GM12801 (cell line): ENCODE data around the gene SORCS3.

ENCODE experiments used
- CTCF ChIP-seq: IDR thresholded peaks from one replicate; pipeline ENCODE4 v1.5.1; 2011; ENCODE audit warnings: control low read depth; ENCODE audit not compliant: insufficient read length; ENCODE audit errors: extremely low read depth

Gene SORCS3

GRCh38 chr10:105128111-105128510 is 487.0 kb downstream of the SORCS3 start:
- no peak for TF ChIP-seq CTCF

- no peak for TF ChIP-seq CTCF
Observed at GRCh38 chr10:105138358-105138757, 497.3 kb downstream of the SORCS3 start.

- no peak for TF ChIP-seq CTCF
Observed at GRCh38 chr10:105139363-105139896, 498.3 kb downstream of the SORCS3 start.

GRCh38 chr10:105140600-105140999 is 499.5 kb downstream of the SORCS3 start:
- TF ChIP-seq CTCF = no peak

GRCh38 chr10:105145711-105146110 is 504.6 kb downstream of the SORCS3 start:
- no peak for TF ChIP-seq CTCF

GRCh38 chr10:105146436-105146835 is 505.3 kb downstream of the SORCS3 start:
- no peak for TF ChIP-seq CTCF

GRCh38 chr10:105148456-105148855 is 507.4 kb downstream of the SORCS3 start:
- TF ChIP-seq CTCF = no peak
